Sigmoid colon (tissue), 4 donors: ENCODE results near the gene SSR3.

Source experiments
- POLR2A ChIP-seq, 2 donors: fragments of 450-650 bp; IDR thresholded peaks; one replicate each; pipeline ENCODE4 v1.6.1; 2016; ENCODE audit warnings: antibody characterized with exemption in 2 of 2, mild to moderate bottlenecking in 2 of 2, moderate library complexity in 2 of 2
- POLR2AphosphoS5 ChIP-seq, 4 donors: sonication (generic); formaldehyde crosslinking; IDR thresholded peaks; one replicate each; pipeline ENCODE4 v1.6.1; 2017; ENCODE audit warnings: antibody characterized with exemption in 4 of 4
- TF ChIP-seq, protein P1 (sequence below), 4 experiments: fragments of 450-650 bp in 3 of 4; fragments of 200-600 bp in 1 of 4; IDR thresholded peaks; one replicate each; pipeline ENCODE4 v1.5.1; 2016 to 2019; ENCODE audit warnings: antibody characterized with exemption in 4 of 4, mild to moderate bottlenecking in 3 of 4, moderate library complexity in 2 of 4

DNA sequence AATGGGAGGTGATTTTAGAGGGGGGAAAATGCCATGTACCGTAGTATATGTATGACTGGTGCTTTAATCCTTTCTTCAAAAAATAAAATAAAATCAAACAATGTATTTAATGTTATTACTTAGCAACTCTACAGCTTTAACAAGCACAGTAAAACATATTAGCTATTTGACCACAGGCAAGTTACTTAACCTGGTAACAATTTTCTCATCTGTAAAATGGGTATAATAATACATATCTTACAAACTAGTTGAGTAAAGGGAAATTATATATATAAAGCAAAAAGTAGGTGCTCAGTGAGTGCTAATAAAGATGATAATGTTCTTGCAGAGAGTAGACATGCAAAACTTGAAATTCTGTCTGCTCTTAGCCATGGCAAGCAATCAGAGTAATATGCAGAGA lies 27.9 kb downstream of the SSR3 start:
- no peak for TF ChIP-seq POLR2A (IDR thresholded peaks at IDR 0.05)
- TF ChIP-seq, protein P1, sequence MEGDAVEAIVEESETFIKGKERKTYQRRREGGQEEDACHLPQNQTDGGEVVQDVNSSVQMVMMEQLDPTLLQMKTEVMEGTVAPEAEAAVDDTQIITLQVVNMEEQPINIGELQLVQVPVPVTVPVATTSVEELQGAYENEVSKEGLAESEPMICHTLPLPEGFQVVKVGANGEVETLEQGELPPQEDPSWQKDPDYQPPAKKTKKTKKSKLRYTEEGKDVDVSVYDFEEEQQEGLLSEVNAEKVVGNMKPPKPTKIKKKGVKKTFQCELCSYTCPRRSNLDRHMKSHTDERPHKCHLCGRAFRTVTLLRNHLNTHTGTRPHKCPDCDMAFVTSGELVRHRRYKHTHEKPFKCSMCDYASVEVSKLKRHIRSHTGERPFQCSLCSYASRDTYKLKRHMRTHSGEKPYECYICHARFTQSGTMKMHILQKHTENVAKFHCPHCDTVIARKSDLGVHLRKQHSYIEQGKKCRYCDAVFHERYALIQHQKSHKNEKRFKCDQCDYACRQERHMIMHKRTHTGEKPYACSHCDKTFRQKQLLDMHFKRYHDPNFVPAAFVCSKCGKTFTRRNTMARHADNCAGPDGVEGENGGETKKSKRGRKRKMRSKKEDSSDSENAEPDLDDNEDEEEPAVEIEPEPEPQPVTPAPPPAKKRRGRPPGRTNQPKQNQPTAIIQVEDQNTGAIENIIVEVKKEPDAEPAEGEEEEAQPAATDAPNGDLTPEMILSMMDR (IDR thresholded peaks at IDR 0.05): no peak
- TF ChIP-seq POLR2AphosphoS5 (IDR thresholded peaks at IDR 0.05): no peak
